Breast epithelium (tissue), 3 donors: Measurements from ENCODE around the gene CDCA3.

Experiments
- POLR2A ChIP-seq: fragments of 450-650 bp; IDR thresholded peaks from one replicate; pipeline ENCODE4 v1.6.1; 2016; ENCODE audit warnings: antibody characterized with exemption, mild to moderate bottlenecking, moderate library complexity
- TF ChIP-seq, protein P1 (sequence below), 3 donors: fragments of 450-650 bp; IDR thresholded peaks; one replicate each; pipeline ENCODE4 v1.5.1; 2016 to 2017; ENCODE audit warnings: antibody characterized with exemption in 3 of 3, mild to moderate bottlenecking in 3 of 3, moderate library complexity in 3 of 3

DNA sequence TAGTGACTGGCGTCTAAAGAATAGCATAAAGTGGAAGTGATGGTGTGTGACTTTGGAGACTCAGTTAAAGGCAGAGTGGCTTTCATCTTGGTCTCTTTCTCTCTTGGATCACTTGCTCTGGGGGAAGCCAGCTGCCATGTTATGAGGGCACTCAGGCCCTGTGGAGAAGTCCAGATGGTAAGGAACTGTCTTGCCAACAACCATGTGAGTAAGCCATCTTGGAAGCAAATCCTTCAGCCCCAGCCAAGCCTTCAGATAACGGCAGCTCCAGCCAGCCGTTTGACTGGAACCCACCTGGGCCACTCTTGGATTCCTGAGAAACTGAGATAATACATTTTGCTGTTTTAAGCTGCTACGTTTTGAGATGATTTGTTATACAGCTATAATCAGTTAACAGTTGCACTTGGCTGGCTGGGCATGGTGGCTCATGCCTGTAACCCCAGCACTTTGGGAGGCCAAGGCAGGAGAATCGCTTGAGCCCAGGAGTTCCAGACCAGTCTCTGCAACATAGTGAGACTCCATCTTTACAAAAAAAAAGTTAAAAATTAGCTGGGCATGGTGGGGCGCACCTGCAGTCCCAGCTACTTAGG is 45.9 kb upstream of the CDCA3 start:
- no peak for TF ChIP-seq POLR2A
- TF ChIP-seq, protein P1, sequence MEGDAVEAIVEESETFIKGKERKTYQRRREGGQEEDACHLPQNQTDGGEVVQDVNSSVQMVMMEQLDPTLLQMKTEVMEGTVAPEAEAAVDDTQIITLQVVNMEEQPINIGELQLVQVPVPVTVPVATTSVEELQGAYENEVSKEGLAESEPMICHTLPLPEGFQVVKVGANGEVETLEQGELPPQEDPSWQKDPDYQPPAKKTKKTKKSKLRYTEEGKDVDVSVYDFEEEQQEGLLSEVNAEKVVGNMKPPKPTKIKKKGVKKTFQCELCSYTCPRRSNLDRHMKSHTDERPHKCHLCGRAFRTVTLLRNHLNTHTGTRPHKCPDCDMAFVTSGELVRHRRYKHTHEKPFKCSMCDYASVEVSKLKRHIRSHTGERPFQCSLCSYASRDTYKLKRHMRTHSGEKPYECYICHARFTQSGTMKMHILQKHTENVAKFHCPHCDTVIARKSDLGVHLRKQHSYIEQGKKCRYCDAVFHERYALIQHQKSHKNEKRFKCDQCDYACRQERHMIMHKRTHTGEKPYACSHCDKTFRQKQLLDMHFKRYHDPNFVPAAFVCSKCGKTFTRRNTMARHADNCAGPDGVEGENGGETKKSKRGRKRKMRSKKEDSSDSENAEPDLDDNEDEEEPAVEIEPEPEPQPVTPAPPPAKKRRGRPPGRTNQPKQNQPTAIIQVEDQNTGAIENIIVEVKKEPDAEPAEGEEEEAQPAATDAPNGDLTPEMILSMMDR (IDR thresholded peaks at IDR 0.05) = no peak
